ENCODE measurements around the gene CD9.
"Not testable (repeated sequence)": the region's sequence is repeated elsewhere in the genome, so short reads cannot be mapped to it uniquely, and the experiment has no call there.

The CD9 gene

DNA sequence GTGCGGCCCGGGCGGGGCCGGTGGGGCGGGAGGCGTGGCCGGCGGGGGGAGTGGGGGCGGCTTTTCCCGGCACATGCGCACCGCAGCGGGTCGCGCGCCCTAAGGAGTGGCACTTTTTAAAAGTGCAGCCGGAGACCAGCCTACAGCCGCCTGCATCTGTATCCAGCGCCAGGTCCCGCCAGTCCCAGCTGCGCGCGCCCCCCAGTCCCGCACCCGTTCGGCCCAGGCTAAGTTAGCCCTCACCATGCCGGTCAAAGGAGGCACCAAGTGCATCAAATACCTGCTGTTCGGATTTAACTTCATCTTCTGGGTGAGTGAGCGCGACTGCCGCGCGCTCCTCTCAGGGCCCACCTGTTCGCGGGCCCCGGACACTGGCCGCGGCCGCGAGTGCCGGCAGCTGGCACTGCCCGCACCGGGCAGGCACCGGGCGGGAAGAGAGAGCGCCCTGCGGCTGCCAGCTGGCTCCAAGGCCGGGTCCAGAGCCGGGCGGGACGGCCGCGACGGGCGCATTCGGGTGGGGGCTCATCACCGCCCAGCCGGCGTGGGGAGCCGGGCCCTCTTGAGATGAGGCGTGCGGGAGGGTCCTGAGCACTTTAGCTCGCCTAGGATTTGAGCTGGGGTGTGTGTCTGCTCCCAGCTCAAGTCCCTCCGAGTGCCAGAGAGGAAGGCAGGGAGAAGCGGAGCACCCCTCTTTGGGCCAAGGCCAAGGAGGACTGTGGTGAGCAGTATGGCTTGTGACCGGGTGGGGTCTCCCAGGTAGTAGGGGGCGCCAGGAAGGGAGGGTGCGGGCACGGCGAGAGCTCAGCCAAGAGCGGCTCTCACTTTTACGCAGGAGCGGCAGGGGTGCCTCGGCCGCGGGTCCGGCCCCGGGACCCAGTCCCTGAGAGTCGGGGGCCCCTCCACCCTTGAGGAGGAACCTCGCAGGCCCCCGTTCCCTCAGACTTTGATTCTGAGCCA lies at the start of gene CD9:
TSS of gene CD9 (plus strand) at position 145 of the 957 bp plus-strand sequence. CDS start at position 245, 100 bp downstream.
- DNase-seq = no peak

DNA sequence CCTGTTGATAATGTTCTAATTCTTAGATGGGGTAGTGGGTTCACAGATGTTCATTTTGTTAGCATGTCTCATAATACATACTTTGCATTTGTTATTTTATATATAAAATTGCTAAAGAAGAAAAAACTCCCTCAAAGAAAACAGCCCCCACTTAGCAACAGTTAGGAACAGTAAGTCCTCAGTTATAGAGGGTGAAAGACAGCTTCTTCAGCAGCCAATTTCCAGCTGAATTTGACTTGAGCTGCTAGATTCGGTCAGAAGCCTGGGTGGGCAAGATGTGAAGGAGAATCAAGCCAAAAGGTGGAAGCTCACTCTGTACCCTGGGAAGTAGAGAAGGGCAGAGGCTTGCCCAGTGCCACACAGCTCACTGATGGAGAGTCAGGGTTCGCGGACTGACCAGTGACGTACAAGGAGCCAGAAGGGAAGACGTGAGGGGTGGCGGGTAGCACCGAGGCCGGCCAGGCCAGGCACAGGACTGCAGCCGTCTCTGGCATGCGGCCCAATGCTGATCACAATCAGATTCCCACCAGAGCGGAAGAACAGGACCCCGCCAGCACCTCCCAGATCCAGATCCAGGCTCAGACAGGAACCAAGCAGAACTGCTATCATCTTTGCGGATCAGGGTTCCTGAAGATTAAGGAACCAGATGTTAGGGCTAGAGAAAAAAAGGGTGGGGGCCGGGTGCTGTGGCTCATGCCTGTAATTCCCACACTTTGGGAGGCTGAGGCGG lies 45.3 kb upstream of the CD9 start:
- no peak for DNase-seq

- no peak for DNase-seq
Observed at GRCh38 chr12:6157482-6157881, 42.7 kb upstream of the CD9 start.

- DNase-seq = no peak
Observed at GRCh38 chr12:6158255-6158654, 41.9 kb upstream of the CD9 start.

- DNase-seq = no peak
Observed at GRCh38 chr12:6158749-6159148, 41.5 kb upstream of the CD9 start.

DNA sequence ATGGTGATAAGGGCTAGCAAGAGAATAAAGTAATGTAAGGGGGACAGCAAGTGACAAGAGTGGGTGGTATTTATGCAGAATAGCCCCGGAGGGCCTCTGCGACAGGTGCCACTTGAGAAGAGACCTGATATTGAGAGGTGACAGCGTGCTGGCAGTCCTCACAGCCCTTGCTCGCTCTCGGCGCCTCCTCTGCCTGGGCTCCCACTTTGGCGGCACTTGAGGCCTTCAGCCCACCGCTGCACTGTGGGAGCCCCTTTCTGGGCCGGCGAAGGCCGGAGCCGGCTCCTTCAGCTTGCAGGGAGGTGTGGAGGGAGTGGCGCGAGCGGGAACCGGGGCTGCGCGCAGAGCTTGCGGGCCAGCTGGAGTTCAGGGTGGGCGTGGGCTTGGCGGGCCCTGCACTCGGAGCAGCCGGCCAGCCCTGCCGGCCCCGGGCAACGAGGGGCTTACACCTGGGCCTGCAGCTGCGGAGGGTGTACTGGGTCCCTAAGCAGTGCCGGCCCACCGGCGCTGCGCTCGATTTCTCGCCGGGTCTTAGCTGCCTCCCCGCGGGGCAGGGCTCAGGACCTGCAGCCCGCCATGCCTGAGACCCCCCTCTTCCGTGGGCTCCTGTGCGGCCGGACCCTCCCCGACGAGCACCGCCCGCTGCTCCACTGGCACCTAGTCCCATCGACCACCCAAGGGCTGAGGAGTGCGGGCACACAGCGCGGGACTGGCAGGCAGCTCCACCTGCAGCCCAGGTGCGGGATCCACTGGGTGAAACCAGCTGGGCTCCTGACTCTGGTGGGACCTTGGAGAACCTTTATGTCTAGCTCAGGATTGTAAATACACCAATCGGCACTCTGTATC lies 40.8 kb upstream of the CD9 start:
- not testable (repeated sequence) for DNase-seq

- DNase-seq = not testable (repeated sequence)
Observed at GRCh38 chr12:6160049-6160649, 40.1 kb upstream of the CD9 start.

GRCh38 chr12:6161124-6161882 lies 38.9 kb upstream of the CD9 start:
- DNase-seq = no peak

GRCh38 chr12:6163416-6164060 lies 36.7 kb upstream of the CD9 start:
- DNase-seq = no peak

GRCh38 chr12:6165395-6165794 lies 34.8 kb upstream of the CD9 start:
- no peak for DNase-seq

DNA sequence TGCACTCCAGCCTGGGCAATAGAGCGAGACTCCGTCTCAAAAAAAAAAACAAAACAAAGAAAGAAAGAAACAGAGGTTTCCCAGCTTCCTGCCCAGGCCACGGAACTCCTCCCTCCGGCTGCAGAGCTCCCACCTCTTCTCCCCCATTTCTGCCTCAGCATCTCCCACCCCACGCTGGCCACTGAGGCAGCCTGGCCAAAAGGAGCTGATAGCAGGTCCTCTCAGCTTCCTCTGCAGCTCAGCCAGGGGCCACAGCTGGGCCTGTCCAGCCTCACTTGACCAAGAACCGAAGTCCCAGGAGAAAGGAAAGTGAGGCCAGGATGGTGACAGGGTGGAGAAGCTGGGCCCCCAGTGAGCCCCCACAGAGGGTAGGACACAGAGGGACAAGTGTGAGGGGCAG lies 33.4 kb upstream of the CD9 start:
- DNase-seq = no peak

DNA sequence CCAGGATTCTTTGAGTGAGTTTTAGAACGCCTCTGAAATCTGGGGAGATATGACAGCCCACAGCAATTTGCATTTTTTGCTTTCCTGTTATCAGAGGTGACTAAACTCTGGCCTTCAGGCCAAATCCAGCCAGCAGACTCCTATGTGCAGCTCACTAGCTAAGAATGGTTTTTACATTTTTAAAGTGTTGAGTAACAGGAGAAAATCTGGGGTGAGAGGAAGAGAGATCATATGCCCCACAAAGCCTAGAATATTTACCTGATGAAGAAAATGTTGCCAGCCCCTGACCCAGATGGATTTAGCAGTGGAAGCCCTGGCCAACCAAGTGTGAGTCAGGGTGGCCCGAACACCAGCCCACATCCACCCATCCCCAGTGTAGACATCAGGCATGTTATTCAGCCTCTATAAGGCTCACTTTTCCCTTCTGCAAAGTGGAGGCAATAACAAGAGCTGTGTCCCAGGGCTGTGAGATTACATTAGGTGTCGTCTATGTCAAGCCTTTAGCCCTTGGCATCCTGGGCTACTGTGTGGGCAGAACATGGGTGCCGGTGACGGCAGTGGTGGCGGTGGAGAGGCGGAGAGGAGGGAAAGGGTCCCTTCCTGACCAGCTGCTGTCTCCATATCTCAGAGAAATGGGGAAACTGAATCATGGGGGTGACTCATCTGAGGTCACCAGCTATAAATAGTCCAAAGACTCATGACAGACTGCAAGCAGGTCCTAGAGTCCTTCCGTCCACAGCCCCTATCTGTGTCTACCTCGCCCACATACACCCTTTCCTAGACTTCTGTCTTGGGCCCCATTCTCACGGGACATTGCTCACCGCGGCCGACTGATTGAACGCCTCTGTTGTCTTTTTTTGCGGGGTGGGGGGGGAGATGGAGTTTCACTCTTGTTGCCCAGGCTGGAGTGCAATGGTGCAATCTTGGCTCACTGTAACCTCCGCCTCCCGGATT lies 32.6 kb upstream of the CD9 start:
- DNase-seq = no peak

- DNase-seq = no peak
Observed at GRCh38 chr12:6171409-6172015, 28.7 kb upstream of the CD9 start.

- no peak for DNase-seq
Observed at GRCh38 chr12:6172086-6172485, 28.1 kb upstream of the CD9 start.

GRCh38 chr12:6172862-6173261 lies 27.3 kb upstream of the CD9 start:
- DNase-seq = no peak

- no peak for DNase-seq
Observed at GRCh38 chr12:6177642-6178358, 22.4 kb upstream of the CD9 start.

DNA sequence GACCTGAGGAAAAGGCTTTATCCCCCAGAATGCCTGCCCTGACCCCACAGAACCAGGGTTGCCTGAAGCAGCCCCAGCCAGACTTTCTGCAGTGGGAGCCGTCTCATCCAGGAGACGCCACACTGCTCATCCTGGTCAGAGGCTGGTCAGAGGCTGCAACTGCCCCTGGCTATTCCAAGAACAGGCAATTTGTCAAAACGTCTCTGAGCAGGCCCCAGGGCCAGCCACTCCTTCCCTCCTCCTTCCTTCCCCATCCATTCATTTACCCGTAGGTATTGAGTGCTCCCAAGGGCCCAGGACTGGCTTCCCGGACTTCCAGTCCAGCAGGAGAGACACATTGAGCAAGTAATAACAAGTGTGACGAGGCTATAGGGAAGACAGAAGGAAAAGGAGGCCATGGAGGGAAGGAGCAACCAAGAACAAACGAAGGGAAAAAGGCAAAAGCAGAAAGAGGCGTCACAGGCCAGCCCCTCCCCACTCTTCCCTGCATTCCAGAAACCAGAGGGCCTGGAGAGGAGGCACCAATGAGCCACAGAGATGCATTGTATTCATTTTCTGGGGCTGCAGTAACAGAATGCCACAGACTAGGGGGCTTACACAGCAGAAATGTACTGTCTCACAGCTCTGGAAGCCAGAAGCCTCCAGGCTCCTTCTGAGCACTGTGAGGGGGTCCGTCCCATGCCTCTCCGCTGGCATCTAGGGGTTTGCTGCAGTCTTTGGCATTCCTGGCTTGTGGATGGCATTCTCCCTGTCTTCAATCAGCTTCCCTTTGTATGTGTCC lies 21.0 kb upstream of the CD9 start:
- DNase-seq = no peak
